NCI-H446 (cell line): ENCODE measurements around the gene TNFAIP8L3.

Source experiments
- DNase-seq, 2 experiments: peaks; one replicate each; lab custom pipeline; 2025; lab: John Stamatoyannopoulos, UW

The TNFAIP8L3 gene

GRCh38 chr15:51117270-51117669 is 22.6 kb upstream of the TNFAIP8L3 start:
- no peak for DNase-seq

- DNase-seq: peak in 1 of 2 experiments; percentile 73
These were observed 19.9 kb upstream of the TNFAIP8L3 start for GRCh38 chr15:51114437-51115119.

GRCh38 chr15:51112078-51112477 is 17.4 kb upstream of the TNFAIP8L3 start:
- DNase-seq: no peak

GRCh38 chr15:51111061-51111460 is 16.4 kb upstream of the TNFAIP8L3 start:
- no peak for DNase-seq

- DNase-seq: no peak
These were observed 15.5 kb upstream of the TNFAIP8L3 start for GRCh38 chr15:51110171-51110570.

GRCh38 chr15:51108933-51109550 is 14.3 kb upstream of the TNFAIP8L3 start:
- no peak for DNase-seq

- no peak for DNase-seq
These were observed 12.9 kb upstream of the TNFAIP8L3 start for GRCh38 chr15:51107612-51108011.

- no peak for DNase-seq
These were observed 11.8 kb upstream of the TNFAIP8L3 start for GRCh38 chr15:51106481-51106880.

GRCh38 chr15:51105430-51106016 is 10.8 kb upstream of the TNFAIP8L3 start:
- no peak for DNase-seq

GRCh38 chr15:51104512-51104911 is 9.8 kb upstream of the TNFAIP8L3 start:
- DNase-seq: no peak

- no peak for DNase-seq
These were observed 8.6 kb upstream of the TNFAIP8L3 start for GRCh38 chr15:51103330-51103729.

- DNase-seq: no peak
These were observed 6.2 kb upstream of the TNFAIP8L3 start for GRCh38 chr15:51100785-51101489.

GRCh38 chr15:51099185-51099584 is 4.5 kb upstream of the TNFAIP8L3 start:
- DNase-seq: no peak

- no peak for DNase-seq
These were observed 3.6 kb upstream of the TNFAIP8L3 start for GRCh38 chr15:51098331-51098619.

GRCh38 chr15:51097553-51098330 is 3.0 kb upstream of the TNFAIP8L3 start:
- DNase-seq: peak in 1 of 2 experiments; percentile 13

GRCh38 chr15:51096976-51097375 is 2.3 kb upstream of the TNFAIP8L3 start:
- DNase-seq: no peak

GRCh38 chr15:51095681-51096331 is 1.1 kb upstream of the TNFAIP8L3 start:
- DNase-seq: no peak

GRCh38 chr15:51093839-51094605 is 684 bp downstream of the TNFAIP8L3 start:
- no peak for DNase-seq

GRCh38 chr15:51093488-51093838 is 1.2 kb downstream of the TNFAIP8L3 start:
- no peak for DNase-seq

- no peak for DNase-seq
These were observed 2.1 kb downstream of the TNFAIP8L3 start for GRCh38 chr15:51092480-51093040.

- peak in 1 of 2 experiments; percentile 43 for DNase-seq
These were observed 4.0 kb downstream of the TNFAIP8L3 start for GRCh38 chr15:51090753-51091152.
